H1 (cell line): ENCODE measurements around the gene PHRF1. TPM values are rescaled to one million over a fixed set of nuclear protein-coding genes. Genes with fewer than 3 reads are reported as not detected.

Experiments used
- CTCF ChIA-PET: fragments of 300-600 bp; sonication (Branson Sonifier 250); formaldehyde crosslinking; loops from one replicate; lab custom pipeline; 2021; ENCODE audit not compliant: partially characterized antibody; lab: Charles Lee
- POLR2A ChIA-PET: fragments of 300-600 bp; sonication (Branson Sonifier 250); formaldehyde crosslinking; loops from one replicate; lab custom pipeline; 2021; ENCODE audit warnings: inconsistent platforms; ENCODE audit not compliant: partially characterized antibody; lab: Charles Lee
- DNase-seq, 2 experiments: peaks; one replicate each; pipeline versions ENCODE4 v3.0.0 to v3.0.0-alpha.2; 2010 to 2022; ENCODE audit warnings: low spot score in 2 of 2, low read depth in 1 of 2, mixed read lengths in 1 of 2
- FAIRE-seq: peaks from 2 replicates; lab custom pipeline; 2011; peaks lifted over from hg19 to GRCh38; lab: Jason Lieb, UNC
- H2AFZ ChIP-seq: 2 replicates; pipeline ENCODE4 v1.8.1; 2012; ENCODE audit warnings: low read length, inconsistent platforms
- H2AK5ac ChIP-seq: 2 replicates; pipeline ENCODE4 v1.6.1; 2013; ENCODE audit warnings: low read depth, low read length
- H2BK120ac ChIP-seq: replicated peaks from 2 replicates; pipeline ENCODE3; 2013; ENCODE audit warnings: low read depth, low read length, inconsistent platforms
- H2BK12ac ChIP-seq: 2 replicates; pipeline ENCODE4 v1.6.1; 2013; ENCODE audit warnings: low read depth, low read length
- H2BK15ac ChIP-seq: 2 replicates; pipeline ENCODE4 v1.6.1; 2013; ENCODE audit warnings: low read length
- H2BK20ac ChIP-seq: 2 replicates; pipeline ENCODE4 v1.6.1; 2013; ENCODE audit warnings: low read length
- H2BK5ac ChIP-seq: 2 replicates; pipeline ENCODE4 v1.6.1; 2013; ENCODE audit warnings: low read depth, low read length
- H3K14ac ChIP-seq: 2 replicates; pipeline ENCODE4 v1.6.1; 2013; ENCODE audit warnings: inconsistent platforms; ENCODE audit not compliant: insufficient read length
- H3K18ac ChIP-seq: 2 replicates; pipeline ENCODE4 v1.6.1; 2013; ENCODE audit warnings: low read length; ENCODE audit errors: extremely low read depth
- H3K23ac ChIP-seq: 2 replicates; pipeline ENCODE4 v1.6.1; 2013; ENCODE audit warnings: inconsistent platforms; ENCODE audit not compliant: insufficient read length
- H3K23me2 ChIP-seq: 2 replicates; pipeline ENCODE4 v1.6.1; 2013; ENCODE audit warnings: low read depth, low read length
- H3K27ac ChIP-seq: 2 replicates; pipeline ENCODE4 v1.6.1; 2011; ENCODE audit warnings: low read depth, low read length, inconsistent platforms
- H3K27me3 ChIP-seq, 4 experiments: replicated peaks in 1 of 4; 1 replicate in 1 of 4; 2 replicates in 3 of 4; pipeline versions ENCODE4 v1.6.1 to v1.8.1; 2011 to 2013; ENCODE audit warnings: low read length in 3 of 4, mild to moderate bottlenecking in 3 of 4, inconsistent platforms in 2 of 4, mixed read lengths in 2 of 4, moderate library complexity in 1 of 4; ENCODE audit not compliant: control insufficient read depth in 3 of 4, insufficient read depth in 3 of 4; ENCODE audit errors: extremely low read depth in 1 of 4
- H3K36me3 ChIP-seq, 4 experiments: 2 replicates each; pipeline versions ENCODE4 v1.6.1 to v1.8.1; 2011 to 2013; ENCODE audit warnings: mild to moderate bottlenecking in 4 of 4, low read length in 3 of 4, moderate library complexity in 2 of 4, control low read depth in 1 of 4, inconsistent platforms in 1 of 4; ENCODE audit not compliant: insufficient read depth in 4 of 4, control insufficient read depth in 2 of 4
- H3K4ac ChIP-seq: replicated peaks from 2 replicates; pipeline ENCODE3; 2013; ENCODE audit warnings: low read length, low read depth, mixed read lengths, inconsistent platforms; ENCODE audit not compliant: insufficient read length
- H3K4me1 ChIP-seq, 4 experiments: replicated peaks in 1 of 4; 1 replicate in 1 of 4; 2 replicates in 3 of 4; pipeline versions ENCODE4 v1.6.1 to v1.8.1; 2011 to 2013; ENCODE audit warnings: low read length in 3 of 4, inconsistent platforms in 2 of 4, mixed read lengths in 1 of 4; ENCODE audit not compliant: insufficient read depth in 4 of 4, control insufficient read depth in 3 of 4
- H3K4me2 ChIP-seq, 2 experiments: 2 replicates each; pipeline versions ENCODE4 v1.6.1 to v1.8.1; 2011 to 2013; ENCODE audit warnings: low read depth in 2 of 2, low read length in 2 of 2, control low read depth in 1 of 2, inconsistent platforms in 1 of 2, mild to moderate bottlenecking in 1 of 2; ENCODE audit not compliant: insufficient read depth in 1 of 2
- H3K4me3 ChIP-seq, 4 experiments: fragments of 200-600, 300-600 bp in 1 of 4; sonication (generic), shearing (Covaris generic), sonication (Bioruptor Twin) in 1 of 4; 2 replicates each; pipeline versions ENCODE4 v1.5.1 to v1.8.1; 2011 to 2016; ENCODE audit warnings: low read length in 4 of 4, low read depth in 3 of 4, control low read depth in 2 of 4, inconsistent platforms in 2 of 4, mild to moderate bottlenecking in 2 of 4, mixed read lengths in 1 of 4, moderate library complexity in 1 of 4; ENCODE audit not compliant: insufficient read depth in 2 of 4; ENCODE audit errors: extremely low read depth in 1 of 4
- H3K56ac ChIP-seq: replicated peaks from 2 replicates; pipeline ENCODE3; 2013; ENCODE audit warnings: low read depth, mild to moderate bottlenecking, mixed read lengths, low read length, inconsistent platforms; ENCODE audit not compliant: insufficient read length
- H3K79me1 ChIP-seq: 2 replicates; pipeline ENCODE4 v1.6.1; 2013; ENCODE audit warnings: low read depth, low read length, control low read depth
- H3K79me2 ChIP-seq, 2 experiments: 2 replicates each; pipeline versions ENCODE4 v1.6.1 to v1.8.1; 2012 to 2013; ENCODE audit warnings: low read length in 2 of 2, mild to moderate bottlenecking in 2 of 2, inconsistent platforms in 1 of 2; ENCODE audit not compliant: insufficient read depth in 2 of 2, control insufficient read depth in 1 of 2
- H3K9ac ChIP-seq, 4 experiments: replicated peaks in 1 of 4; 1 replicate in 1 of 4; 2 replicates in 3 of 4; pipeline versions ENCODE4 v1.6.1 to v1.8.1; 2011 to 2013; ENCODE audit warnings: low read depth in 3 of 4, low read length in 3 of 4, control low read depth in 2 of 4, mild to moderate bottlenecking in 2 of 4, moderate library complexity in 2 of 4, inconsistent platforms in 1 of 4; ENCODE audit errors: extremely low read depth in 1 of 4
- H3K9me3 ChIP-seq, 2 experiments: 2 replicates each; pipeline versions ENCODE4 v1.6.1 to v1.8.1; 2012 to 2013; ENCODE audit warnings: mild to moderate bottlenecking in 2 of 2, moderate library complexity in 2 of 2, control low read depth in 1 of 2, inconsistent platforms in 1 of 2, low read depth in 1 of 2, low read length in 1 of 2, mixed read lengths in 1 of 2; ENCODE audit not compliant: insufficient read depth in 2 of 2
- H4K20me1 ChIP-seq, 2 experiments: replicated peaks in 1 of 2; 2 replicates each; pipeline versions ENCODE3 to v1.8.1; 2011 to 2013; ENCODE audit warnings: inconsistent platforms in 2 of 2, low read length in 2 of 2, mild to moderate bottlenecking in 1 of 2; ENCODE audit not compliant: insufficient read depth in 2 of 2, control insufficient read depth in 1 of 2
- H4K5ac ChIP-seq: 2 replicates; pipeline ENCODE4 v1.6.1; 2013; ENCODE audit warnings: low read length, low read depth, mixed read lengths, inconsistent platforms; ENCODE audit not compliant: insufficient read length
- H4K8ac ChIP-seq: 2 replicates; pipeline ENCODE4 v1.8.0; 2013; ENCODE audit warnings: mild to moderate bottlenecking, moderate library complexity, low read length, inconsistent platforms; ENCODE audit not compliant: insufficient read depth; ENCODE audit errors: extremely low read depth
- H4K91ac ChIP-seq: replicated peaks from 2 replicates; pipeline ENCODE3; 2013; ENCODE audit warnings: low read length, mixed read lengths, inconsistent platforms; ENCODE audit not compliant: insufficient read length
- E2F6 ChIP-seq: IDR thresholded peaks from 2 replicates; pipeline ENCODE4 v1.6.1; 2012; ENCODE audit warnings: inconsistent platforms
- EGR1 ChIP-seq: IDR thresholded peaks from 2 replicates; pipeline ENCODE4 v1.6.1; 2011; ENCODE audit warnings: low read depth, low read length, borderline replicate concordance
- KDM5A ChIP-seq: fragments of 200-600 bp; IDR thresholded peaks from 2 replicates; pipeline ENCODE4 v1.7.1; 2012; ENCODE audit warnings: mild to moderate bottlenecking, low read length, inconsistent platforms, mixed read lengths
- MAFK ChIP-seq: IDR thresholded peaks from 2 replicates; pipeline ENCODE4 v1.6.1; 2012; ENCODE audit warnings: low read depth, mild to moderate bottlenecking, improper control_type of control experiment, low read length
- MAX ChIP-seq: IDR thresholded peaks from 2 replicates; pipeline ENCODE4 v1.6.1; 2012; ENCODE audit warnings: inconsistent platforms
- NRF1 ChIP-seq: IDR thresholded peaks from 2 replicates; pipeline ENCODE4 v1.6.1; 2011; ENCODE audit warnings: mild to moderate bottlenecking, low read depth, low read length, improper control_type of control experiment
- SRF ChIP-seq: IDR thresholded peaks from 2 replicates; pipeline ENCODE4 v1.6.1; 2011; ENCODE audit warnings: mild to moderate bottlenecking, low read depth, low read length, moderate library complexity
- WGBS, 2 experiments: shearing (Covaris generic) in 1 of 2; methylation state at CpG; one replicate each; pipeline versions ENCODE4 v1.1.6 to v1.1.7; 2013 to 2015; ENCODE audit warnings: low lambda C conversion rate in 2 of 2, mixed read lengths in 2 of 2, inconsistent platforms in 1 of 2, low coverage in 1 of 2, missing lambda C conversion rate in 1 of 2; ENCODE audit not compliant: insufficient replicate concordance in 2 of 2, insufficient coverage in 1 of 2, insufficient read length in 1 of 2; ENCODE audit errors: extremely low coverage in 1 of 2, missing lambda C conversion rate in 1 of 2; 5-methylcytosine and 5-hydroxymethylcytosine counted together
- polyA plus RNA-seq, 7 experiments: library from polyadenylated mRNA; depleted of rRNA in 3 of 7; stranded (reverse) in 5 of 7; unstranded in 2 of 7; fragments of >200 nt in 5 of 7; fragments of 200-250 nt in 2 of 7; gene quantifications; 1 replicate in 5 of 7; 2 replicates in 1 of 7; 4 replicates in 1 of 7; pipeline versions ENCODE4 v1.2.1 to v1.2.3, GENCODE V29; 2011 to 2013; ENCODE audit warnings: missing spikeins in 2 of 7, mixed read lengths in 2 of 7
- total RNA-seq: library from RNA; stranded (reverse); fragmentation: NEBNext Ultra II Directional; extraction: Animal tissue kit (Norgen Biotek cat#: 25700); gene quantifications from 2 replicates; pipeline ENCODE4 v1.2.1, GENCODE V29; 2021

Gene PHRF1
- total and polyA plus RNA-seq, 2 of the 8 experiments (the other 6 are each of a cell fraction or from before 2014, with no cell fraction given): 13.4 to 37.3 TPM

GRCh38 chr11:621838-622237 is 45.6 kb downstream of the PHRF1 start:
- Histone ChIP-seq H2BK5ac (no peak overlapping the region; the same call in 1 of the 2 replicates), H3K4me3 (no peak overlapping the region), H2BK120ac (no peak overlapping the region), H3K9ac (no peak overlapping the region), H3K23me2 (no peaks in the 10 kb centered on the region; the same call in 1 of the 2 replicates), H3K9me3 (no peaks in the 10 kb centered on the region), H4K5ac (no peak overlapping the region), H4K91ac (no peak overlapping the region), H2AFZ (no peak overlapping the region), H3K79me1 (no peaks in the 10 kb centered on the region), H3K23ac (no peak overlapping the region), H3K4me1 (peaks cover 0 to 6% (median 1%) of the 10 kb centered on the region in 4 experiments; a peak in 3 of 7 replicates), H3K27ac (no peak overlapping the region), H3K36me3 (no peaks in the 10 kb centered on the region), H2BK20ac (no peak overlapping the region), H4K20me1 (peaks cover 0 to 9% of the 10 kb centered on the region in 2 experiments), H2BK12ac (no peak overlapping the region), H3K56ac (no peak overlapping the region), H3K18ac (no peak overlapping the region), H3K14ac (no peak overlapping the region), H3K4me2 (no peak overlapping the region), H4K8ac (no peak overlapping the region), H3K79me2 (no peaks in the 10 kb centered on the region), H2AK5ac (no peak overlapping the region), H3K27me3 (peaks cover 0 to 4% (median 0%) of the 10 kb centered on the region in 4 experiments; a peak in 3 of 7 replicates), H2BK15ac (no peak overlapping the region), H3K4ac (no peak overlapping the region)
- CTCF ChIA-PET: interaction anchor here (1.3 kb wide), 1 partner anchor 11 kb away, joined by 4 read pairs; no protein-coding TSS in a partner anchor
- 94% methylated on average over 27 of the region's 27 CpGs; no CpG with 5 or more reads in 1 of the 2 experiments for WGBS, 2 experiments
- FAIRE-seq (no peak), DNase-seq (no peak)
- POLR2A ChIA-PET: interaction anchor here (2.8 kb wide), 1 partner anchor 17 kb away, joined by 10 read pairs; no protein-coding TSS in a partner anchor
- TF ChIP-seq SRF (no peak), MAX (no peak), EGR1 (no peak), NRF1 (no peak), KDM5A (no peak), E2F6 (no peak), MAFK (no peak)
